Ovary (tissue), 9 donors: ENCODE data around the gene SIMC1. TPM values are rescaled to one million over a fixed set of nuclear protein-coding genes. Genes with fewer than 3 reads are reported as not detected.
"Not testable (repeated sequence)": the region's sequence is repeated elsewhere in the genome, so short reads cannot be mapped to it uniquely, and the experiment has no call there.

Experiments
- DNase-seq, 5 donors: peaks; one replicate each; pipeline ENCODE4 v3.0.0-alpha.2; 2019 to 2020
- H3K27ac ChIP-seq, 2 donors: fragments of 200-600 bp; one replicate each; pipeline versions ENCODE4 v1.5.1 to v1.8.0; 2019 to 2022
- H3K27me3 ChIP-seq: fragments of 200-600 bp; one replicate; pipeline ENCODE4 v1.8.0; 2022
- H3K36me3 ChIP-seq: fragments of 200-600 bp; sonication (generic); one replicate; pipeline ENCODE4 v1.5.1; 2019
- H3K4me1 ChIP-seq: one replicate; pipeline ENCODE4 v1.8.1; 2013; ENCODE audit warnings: mild to moderate bottlenecking, moderate library complexity; ENCODE audit not compliant: insufficient read depth
- H3K4me3 ChIP-seq: fragments of 200-600 bp; sonication (generic); one replicate; pipeline ENCODE4 v1.5.1; 2017
- H3K9me3 ChIP-seq, 2 donors: fragments of 200-600 bp in 1 of 2; sonication (generic) in 1 of 2; one replicate each; pipeline versions ENCODE4 v1.5.1 to v1.8.1; 2013 to 2019; ENCODE audit warnings: mild to moderate bottlenecking in 1 of 2, moderate library complexity in 1 of 2
- CTCF ChIP-seq, 3 donors: fragments of 450-650 bp in 2 of 3; fragments of 200-600 bp in 1 of 3; IDR thresholded peaks; one replicate each; pipeline versions ENCODE4 v1.5.1 to v1.8.0; 2016 to 2022; ENCODE audit warnings: antibody characterized with exemption in 3 of 3, mild to moderate bottlenecking in 1 of 3
- EP300 ChIP-seq: sonication (generic); formaldehyde crosslinking; IDR thresholded peaks from one replicate; pipeline ENCODE4 v1.6.1; 2017; ENCODE audit warnings: antibody characterized with exemption
- POLR2A ChIP-seq: fragments of 450-650 bp; IDR thresholded peaks from one replicate; pipeline ENCODE4 v1.6.1; 2017; ENCODE audit warnings: antibody characterized with exemption, mild to moderate bottlenecking, moderate library complexity
- WGBS, 3 donors: extraction: QIAGEN DNeasy Blood & Tissue Kit in 1 of 3; methylation state at CpG; one replicate each; pipeline versions ENCODE4 v1.1.5 to v1.1.7; 2013 to 2017; 5-methylcytosine and 5-hydroxymethylcytosine counted together
- intact Hi-C, 4 donors: fragments of 100-400 bp; cut with DNase I; formaldehyde crosslinking; loops; one replicate each; pipeline versions ENCODE4 v1.11.0 to v1.15.1; 2022 to 2023
- polyA plus RNA-seq, 2 donors: library from polyadenylated mRNA; stranded (reverse); fragments of 200-250 nt in 1 of 2; fragments of 350-450 nt in 1 of 2; fragmentation: Illumina TruSeq in 1 of 2; extraction: RNeasy Lipid Tissue Mini Kit (QIAGEN cat#74804) in 1 of 2; gene quantifications; one replicate each; pipeline ENCODE4 v1.2.3, GENCODE V29; 2013 to 2014
- total RNA-seq, 7 donors: library from RNA; depleted of rRNA in 2 of 7; stranded (reverse); fragments of >200 nt in 2 of 7; fragmentation: NEBNext Ultra II Directional in 3 of 7; extraction: Animal tissue kit (Norgen Biotek cat#: 25700) in 3 of 7; gene quantifications; one replicate each; pipeline versions ENCODE4 v1.1.0 to v1.2.4, GENCODE V29; 2016 to 2023
- donor health status: DM: no; HTN: no; CAD: no; lungs with moderate emphysema.
- donor health status: DM: no; HTN: no; CAD: no.
- donor health status: Bipolar disorder and iron deficiency.
- donor health status: DM: yes; HTN: yes; CAD: no.
- donor health status: DM: no; HTN: no; CAD: no.
- donor health status: DM: yes; HTN: yes; CAD: no.

SIMC1 gene
- total and polyA plus RNA-seq, 9 donors, result 39.0 to 114 (median 76.3) TPM

GRCh38 chr5:176198991-176199733 lies 39.1 kb upstream of the SIMC1 start:
- peak overlapping the region; percentile 39 for H3K4me3 ChIP-seq
- intact Hi-C loops, H3K9me3 ChIP-seq, H3K36me3 ChIP-seq, H3K4me1 ChIP-seq, H3K27me3 ChIP-seq: not testable (repeated sequence)
- DNase-seq, result peak in 1 of 5 donors; percentile 51
- WGBS, 3 donors, result 3 to 6% (median 4%) methylated on average over 31 to 72 of the region's 72 CpGs
- H3K27ac ChIP-seq, result peak overlapping the region in 1 of 2 donors; percentile 46

- Histone ChIP-seq H3K4me3 (peak overlapping the region; percentile 39), H3K27ac (peak overlapping the region in 1 of 2 donors; percentile 46)
- H3K27me3 ChIP-seq, H3K4me1 ChIP-seq, intact Hi-C loops, H3K36me3 ChIP-seq, H3K9me3 ChIP-seq: not testable (repeated sequence)
- peak in 1 of 5 donors; percentile 48 for DNase-seq
- WGBS, 3 donors, result 8 to 16% (median 16%) methylated on average over 8 to 9 of the region's 9 CpGs
These were observed 38.3 kb upstream of the SIMC1 start for GRCh38 chr5:176199803-176200399.

GRCh38 chr5:176201811-176202210 lies 36.4 kb upstream of the SIMC1 start:
- H3K27me3 ChIP-seq, result no peaks in the 10 kb centered on the region
- peaks cover 5% of the 10 kb centered on the region for H3K4me1 ChIP-seq
- TF ChIP-seq POLR2A (no peak), EP300 (no peak), CTCF (IDR thresholded peaks at IDR 0.05) (no peak)
- H3K4me3 ChIP-seq, result no peak overlapping the region
- no peak overlapping the region for H3K27ac ChIP-seq
- intact Hi-C loops, result no loop called here
- DNase-seq, result peak in 1 of 5 donors; percentile 12
- no peaks in the 10 kb centered on the region for H3K9me3 ChIP-seq
- H3K36me3 ChIP-seq, result no peaks in the 10 kb centered on the region
- WGBS, 3 donors, result 94 to 96% (median 95%) methylated on average over 8 of the region's 8 CpGs

- no peaks in the 10 kb centered on the region for H3K9me3 ChIP-seq
- TF ChIP-seq CTCF (IDR thresholded peaks at IDR 0.05), result no peak
- TF ChIP-seq EP300, result no peak
- TF ChIP-seq POLR2A, result no peak
- no peak overlapping the region for H3K27ac ChIP-seq
- H3K4me1 ChIP-seq, result peaks cover 2% of the 10 kb centered on the region
- WGBS, 3 donors, result 82 to 83% (median 83%) methylated on average over 8 of the region's 8 CpGs
- H3K4me3 ChIP-seq, result no peak overlapping the region
- intact Hi-C loops, result no loop called here
- no peaks in the 10 kb centered on the region for H3K27me3 ChIP-seq
- no peak for DNase-seq
- H3K36me3 ChIP-seq, result no peaks in the 10 kb centered on the region
These were observed 35.1 kb upstream of the SIMC1 start for GRCh38 chr5:176203086-176203485.

- DNase-seq, H3K9me3 ChIP-seq, H3K27ac ChIP-seq, intact Hi-C loops, H3K27me3 ChIP-seq, H3K4me3 ChIP-seq, H3K4me1 ChIP-seq, H3K36me3 ChIP-seq: not testable (repeated sequence)
- WGBS, 3 donors, result 87 to 90% (median 88%) methylated on average over 10 of the region's 10 CpGs
These were observed 34.7 kb upstream of the SIMC1 start for GRCh38 chr5:176203535-176203934.

- H3K4me1 ChIP-seq, intact Hi-C loops, H3K9me3 ChIP-seq, H3K36me3 ChIP-seq, H3K27ac ChIP-seq, H3K4me3 ChIP-seq, H3K27me3 ChIP-seq: not testable (repeated sequence)
- 87 to 97% (median 94%) methylated on average over 8 to 23 of the region's 23 CpGs for WGBS, 3 donors
- peak in 1 of 5 donors; percentile 19 for DNase-seq
These were observed 23.7 kb upstream of the SIMC1 start for GRCh38 chr5:176214466-176215021.

GRCh38 chr5:176216393-176216916 lies 21.8 kb upstream of the SIMC1 start:
- DNase-seq, result peak; percentile 69 to 86 (median 78)
- H3K4me3 ChIP-seq, H3K4me1 ChIP-seq, H3K27me3 ChIP-seq, H3K9me3 ChIP-seq, intact Hi-C loops, H3K36me3 ChIP-seq: not testable (repeated sequence)
- WGBS, 3 donors, result 24 to 28% (median 27%) methylated on average over 9 of the region's 9 CpGs
- H3K27ac ChIP-seq, result peak overlapping the region; percentile 83 to 87

GRCh38 chr5:176217188-176217729 lies 21.0 kb upstream of the SIMC1 start:
- H3K4me1 ChIP-seq, H3K4me3 ChIP-seq, intact Hi-C loops, H3K27me3 ChIP-seq, H3K36me3 ChIP-seq, H3K9me3 ChIP-seq: not testable (repeated sequence)
- WGBS, 3 donors, result 13 to 17% (median 13%) methylated on average over 2 to 5 of the region's 5 CpGs
- DNase-seq, result peak in 1 of 5 donors; percentile 17
- H3K27ac ChIP-seq, result peak overlapping the region in 1 of 2 donors; percentile 87

GRCh38 chr5:176217764-176218163 lies 20.5 kb upstream of the SIMC1 start:
- H3K4me3 ChIP-seq, H3K36me3 ChIP-seq, H3K27me3 ChIP-seq, DNase-seq, intact Hi-C loops, H3K4me1 ChIP-seq, H3K9me3 ChIP-seq: not testable (repeated sequence)
- peak overlapping the region in 1 of 2 donors; percentile 87 for H3K27ac ChIP-seq
- WGBS, 3 donors, result 0 to 5% (median 0%) methylated on average over 2 of the region's 2 CpGs
